ENCODE measurements around the gene ACOT6. TPM values are rescaled to one million over a fixed set of nuclear protein-coding genes. Genes with fewer than 3 reads are reported as not detected.

Gene ACOT6
- polyA plus RNA-seq, 1 of the 3 experiments (the other 2 are of a cell fraction): not detected

DNA sequence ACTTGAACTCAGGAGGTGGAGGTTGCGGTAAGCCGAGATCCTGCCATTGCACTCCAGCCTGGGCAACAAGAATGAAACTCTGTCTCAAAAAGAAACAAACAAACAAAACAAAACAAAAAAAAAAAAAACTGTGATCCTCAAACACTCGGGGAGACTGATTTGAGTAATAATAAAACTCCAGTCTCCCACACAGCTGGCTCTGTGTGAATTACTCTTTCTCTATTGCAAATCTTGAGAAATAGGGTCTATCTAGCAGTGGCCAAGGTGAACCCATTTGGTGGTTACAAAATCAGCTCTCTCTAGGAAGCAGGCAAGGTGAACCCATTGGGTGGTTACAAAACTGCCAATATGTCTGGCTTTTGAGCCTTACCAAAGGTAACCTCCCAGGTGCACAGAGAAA is 6.0 kb upstream of the ACOT6 start:
- no peaks in the 10 kb centered on the region for H4K20me1 ChIP-seq (ENCODE audit: insufficient read depth)
- H3K9ac ChIP-seq: no peak overlapping the region
- H3K9me2 ChIP-seq: no peaks in the 10 kb centered on the region
- H3K4me2 ChIP-seq: no peak overlapping the region
- no peak overlapping the region for H2AFZ ChIP-seq (ENCODE audit: low read depth)
- no peaks in the 10 kb centered on the region for H3F3A ChIP-seq (replicated peaks; ENCODE audit: insufficient read depth)
- no peaks in the 10 kb centered on the region for H3K4me1 ChIP-seq (ENCODE audit: control insufficient read depth in 1 of 2, insufficient read depth in 2 of 2, low read depth in 1 of 2, low read length in 1 of 2)
- H3K9me3 ChIP-seq: no peaks in the 10 kb centered on the region
- no peaks in the 10 kb centered on the region for H3K36me3 ChIP-seq (replicated peaks in 1 of 2; ENCODE audit: control insufficient read depth in 1 of 2, insufficient read depth in 2 of 2, low read length in 1 of 2)
- TF ChIP-seq POLR2AphosphoS5 (IDR thresholded peaks at IDR 0.05; ENCODE audit: low read depth, low read length): no peak
- TF ChIP-seq TCF12 (IDR thresholded peaks at IDR 0.05): no peak
- TF ChIP-seq NRF1 (IDR thresholded peaks at IDR 0.05; ENCODE audit: low read depth, low read length): no peak
- TF ChIP-seq, protein P1, sequence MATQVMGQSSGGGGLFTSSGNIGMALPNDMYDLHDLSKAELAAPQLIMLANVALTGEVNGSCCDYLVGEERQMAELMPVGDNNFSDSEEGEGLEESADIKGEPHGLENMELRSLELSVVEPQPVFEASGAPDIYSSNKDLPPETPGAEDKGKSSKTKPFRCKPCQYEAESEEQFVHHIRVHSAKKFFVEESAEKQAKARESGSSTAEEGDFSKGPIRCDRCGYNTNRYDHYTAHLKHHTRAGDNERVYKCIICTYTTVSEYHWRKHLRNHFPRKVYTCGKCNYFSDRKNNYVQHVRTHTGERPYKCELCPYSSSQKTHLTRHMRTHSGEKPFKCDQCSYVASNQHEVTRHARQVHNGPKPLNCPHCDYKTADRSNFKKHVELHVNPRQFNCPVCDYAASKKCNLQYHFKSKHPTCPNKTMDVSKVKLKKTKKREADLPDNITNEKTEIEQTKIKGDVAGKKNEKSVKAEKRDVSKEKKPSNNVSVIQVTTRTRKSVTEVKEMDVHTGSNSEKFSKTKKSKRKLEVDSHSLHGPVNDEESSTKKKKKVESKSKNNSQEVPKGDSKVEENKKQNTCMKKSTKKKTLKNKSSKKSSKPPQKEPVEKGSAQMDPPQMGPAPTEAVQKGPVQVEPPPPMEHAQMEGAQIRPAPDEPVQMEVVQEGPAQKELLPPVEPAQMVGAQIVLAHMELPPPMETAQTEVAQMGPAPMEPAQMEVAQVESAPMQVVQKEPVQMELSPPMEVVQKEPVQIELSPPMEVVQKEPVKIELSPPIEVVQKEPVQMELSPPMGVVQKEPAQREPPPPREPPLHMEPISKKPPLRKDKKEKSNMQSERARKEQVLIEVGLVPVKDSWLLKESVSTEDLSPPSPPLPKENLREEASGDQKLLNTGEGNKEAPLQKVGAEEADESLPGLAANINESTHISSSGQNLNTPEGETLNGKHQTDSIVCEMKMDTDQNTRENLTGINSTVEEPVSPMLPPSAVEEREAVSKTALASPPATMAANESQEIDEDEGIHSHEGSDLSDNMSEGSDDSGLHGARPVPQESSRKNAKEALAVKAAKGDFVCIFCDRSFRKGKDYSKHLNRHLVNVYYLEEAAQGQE (IDR thresholded peaks at IDR 0.05; ENCODE audit: low read depth, low read length): no peak
- TF ChIP-seq, protein P2, sequence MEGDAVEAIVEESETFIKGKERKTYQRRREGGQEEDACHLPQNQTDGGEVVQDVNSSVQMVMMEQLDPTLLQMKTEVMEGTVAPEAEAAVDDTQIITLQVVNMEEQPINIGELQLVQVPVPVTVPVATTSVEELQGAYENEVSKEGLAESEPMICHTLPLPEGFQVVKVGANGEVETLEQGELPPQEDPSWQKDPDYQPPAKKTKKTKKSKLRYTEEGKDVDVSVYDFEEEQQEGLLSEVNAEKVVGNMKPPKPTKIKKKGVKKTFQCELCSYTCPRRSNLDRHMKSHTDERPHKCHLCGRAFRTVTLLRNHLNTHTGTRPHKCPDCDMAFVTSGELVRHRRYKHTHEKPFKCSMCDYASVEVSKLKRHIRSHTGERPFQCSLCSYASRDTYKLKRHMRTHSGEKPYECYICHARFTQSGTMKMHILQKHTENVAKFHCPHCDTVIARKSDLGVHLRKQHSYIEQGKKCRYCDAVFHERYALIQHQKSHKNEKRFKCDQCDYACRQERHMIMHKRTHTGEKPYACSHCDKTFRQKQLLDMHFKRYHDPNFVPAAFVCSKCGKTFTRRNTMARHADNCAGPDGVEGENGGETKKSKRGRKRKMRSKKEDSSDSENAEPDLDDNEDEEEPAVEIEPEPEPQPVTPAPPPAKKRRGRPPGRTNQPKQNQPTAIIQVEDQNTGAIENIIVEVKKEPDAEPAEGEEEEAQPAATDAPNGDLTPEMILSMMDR (IDR thresholded peaks at IDR 0.05): no peak
- TF ChIP-seq, protein P3, sequence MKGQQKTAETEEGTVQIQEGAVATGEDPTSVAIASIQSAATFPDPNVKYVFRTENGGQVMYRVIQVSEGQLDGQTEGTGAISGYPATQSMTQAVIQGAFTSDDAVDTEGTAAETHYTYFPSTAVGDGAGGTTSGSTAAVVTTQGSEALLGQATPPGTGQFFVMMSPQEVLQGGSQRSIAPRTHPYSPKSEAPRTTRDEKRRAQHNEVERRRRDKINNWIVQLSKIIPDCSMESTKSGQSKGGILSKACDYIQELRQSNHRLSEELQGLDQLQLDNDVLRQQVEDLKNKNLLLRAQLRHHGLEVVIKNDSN (IDR thresholded peaks at IDR 0.05; ENCODE audit: borderline replicate concordance, low read depth): no peak
- TF ChIP-seq RXRA (IDR thresholded peaks at IDR 0.05; ENCODE audit: borderline replicate concordance, low read depth): no peak
- TF ChIP-seq FOXM1 (IDR thresholded peaks at IDR 0.05; ENCODE audit: low read depth): no peak
- TF ChIP-seq, protein P4, sequence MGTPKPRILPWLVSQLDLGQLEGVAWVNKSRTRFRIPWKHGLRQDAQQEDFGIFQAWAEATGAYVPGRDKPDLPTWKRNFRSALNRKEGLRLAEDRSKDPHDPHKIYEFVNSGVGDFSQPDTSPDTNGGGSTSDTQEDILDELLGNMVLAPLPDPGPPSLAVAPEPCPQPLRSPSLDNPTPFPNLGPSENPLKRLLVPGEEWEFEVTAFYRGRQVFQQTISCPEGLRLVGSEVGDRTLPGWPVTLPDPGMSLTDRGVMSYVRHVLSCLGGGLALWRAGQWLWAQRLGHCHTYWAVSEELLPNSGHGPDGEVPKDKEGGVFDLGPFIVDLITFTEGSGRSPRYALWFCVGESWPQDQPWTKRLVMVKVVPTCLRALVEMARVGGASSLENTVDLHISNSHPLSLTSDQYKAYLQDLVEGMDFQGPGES (IDR thresholded peaks at IDR 0.05; ENCODE audit: low read depth, low read length): no peak
- TF ChIP-seq, protein P5, sequence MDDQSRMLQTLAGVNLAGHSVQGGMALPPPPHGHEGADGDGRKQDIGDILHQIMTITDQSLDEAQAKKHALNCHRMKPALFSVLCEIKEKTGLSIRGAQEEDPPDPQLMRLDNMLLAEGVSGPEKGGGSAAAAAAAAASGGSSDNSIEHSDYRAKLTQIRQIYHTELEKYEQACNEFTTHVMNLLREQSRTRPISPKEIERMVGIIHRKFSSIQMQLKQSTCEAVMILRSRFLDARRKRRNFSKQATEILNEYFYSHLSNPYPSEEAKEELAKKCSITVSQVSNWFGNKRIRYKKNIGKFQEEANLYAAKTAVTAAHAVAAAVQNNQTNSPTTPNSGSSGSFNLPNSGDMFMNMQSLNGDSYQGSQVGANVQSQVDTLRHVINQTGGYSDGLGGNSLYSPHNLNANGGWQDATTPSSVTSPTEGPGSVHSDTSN (IDR thresholded peaks at IDR 0.05): no peak
- no peak for TF ChIP-seq FOSL2 (IDR thresholded peaks at IDR 0.05; ENCODE audit: borderline replicate concordance, low read depth)
- TF ChIP-seq TEAD4 (IDR thresholded peaks at IDR 0.05; ENCODE audit: borderline replicate concordance, insufficient read depth): no peak
- TF ChIP-seq MXI1 (IDR thresholded peaks at IDR 0.05; ENCODE audit: low read depth, low read length): no peak
- TF ChIP-seq ELF1 (IDR thresholded peaks at IDR 0.05): no peak
- no peak for TF ChIP-seq EP300 (IDR thresholded peaks at IDR 0.05; ENCODE audit: borderline replicate concordance in 1 of 2, low read depth in 1 of 2, low read length in 1 of 2)
- TF ChIP-seq GABPA (IDR thresholded peaks at IDR 0.05; ENCODE audit: low read depth): no peak
- TF ChIP-seq, protein P6, sequence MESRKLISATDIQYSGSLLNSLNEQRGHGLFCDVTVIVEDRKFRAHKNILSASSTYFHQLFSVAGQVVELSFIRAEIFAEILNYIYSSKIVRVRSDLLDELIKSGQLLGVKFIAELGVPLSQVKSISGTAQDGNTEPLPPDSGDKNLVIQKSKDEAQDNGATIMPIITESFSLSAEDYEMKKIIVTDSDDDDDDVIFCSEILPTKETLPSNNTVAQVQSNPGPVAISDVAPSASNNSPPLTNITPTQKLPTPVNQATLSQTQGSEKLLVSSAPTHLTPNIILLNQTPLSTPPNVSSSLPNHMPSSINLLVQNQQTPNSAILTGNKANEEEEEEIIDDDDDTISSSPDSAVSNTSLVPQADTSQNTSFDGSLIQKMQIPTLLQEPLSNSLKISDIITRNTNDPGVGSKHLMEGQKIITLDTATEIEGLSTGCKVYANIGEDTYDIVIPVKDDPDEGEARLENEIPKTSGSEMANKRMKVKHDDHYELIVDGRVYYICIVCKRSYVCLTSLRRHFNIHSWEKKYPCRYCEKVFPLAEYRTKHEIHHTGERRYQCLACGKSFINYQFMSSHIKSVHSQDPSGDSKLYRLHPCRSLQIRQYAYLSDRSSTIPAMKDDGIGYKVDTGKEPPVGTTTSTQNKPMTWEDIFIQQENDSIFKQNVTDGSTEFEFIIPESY (IDR thresholded peaks at IDR 0.05; ENCODE audit: borderline replicate concordance, low read depth): no peak
- H3K27ac ChIP-seq (ENCODE audit: low read depth in 2 of 2, low read length in 1 of 2): no peak overlapping the region
- H3K79me2 ChIP-seq (ENCODE audit: insufficient read depth): no peaks in the 10 kb centered on the region
- POLR2A ChIA-PET: no interaction called here
- CTCF ChIA-PET: interaction anchor here (0.5 kb wide), 1 partner anchor 684 kb away, joined by 4 read pairs; no protein-coding TSS in a partner anchor
- no peaks in the 10 kb centered on the region for H3K27me3 ChIP-seq (ENCODE audit: insufficient read depth)
- DNase-seq: no peak
- no peak overlapping the region for H3K4me3 ChIP-seq (ENCODE audit: low read depth in 2 of 2, low read length in 1 of 2)
- WGBS (ENCODE audit: low lambda C conversion rate): 78% methylated on average over 3 of the region's 3 CpGs
